Stimulated activated CD4-positive, alpha-beta T cell treated with anti-CD3 and anti-CD28 coated beads, Interleukin-4, amount 100 ng/mL, for 48 hours (primary cell): ENCODE measurements around the gene HSH2D.
"Not testable (repeated sequence)": the region's sequence is repeated elsewhere in the genome, so short reads cannot be mapped to it uniquely, and the experiment has no call there.

ENCODE experiments used
- DNase-seq, 2 donors: peaks; one replicate each; pipeline ENCODE4 v3.0.0-alpha.2; 2020; ENCODE audit warnings: low read depth in 2 of 2

The HSH2D gene

DNA sequence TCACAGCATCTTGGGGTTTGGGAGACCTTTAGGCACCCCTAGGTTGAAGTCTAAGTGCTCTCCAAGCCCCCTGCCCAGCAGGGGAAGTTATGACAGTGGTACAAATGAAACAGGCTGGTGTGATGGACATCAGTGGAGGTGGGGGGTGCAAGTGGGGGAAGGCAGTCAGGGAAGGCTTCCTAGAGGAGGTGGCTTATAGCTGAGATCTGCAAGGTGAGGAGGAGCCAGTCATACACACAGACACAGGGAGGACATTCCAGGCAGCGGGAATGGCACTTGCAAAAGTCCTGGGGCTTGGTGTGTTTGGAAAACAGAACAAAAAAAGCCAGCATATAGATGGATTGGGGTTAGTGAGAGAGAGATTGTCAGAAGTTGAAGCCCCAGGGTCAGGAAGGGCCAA is 11.6 kb downstream of the HSH2D start:
- no peak for DNase-seq

GRCh38 chr19:16156904-16157303 is 13.4 kb downstream of the HSH2D start:
- no peak for DNase-seq

DNA sequence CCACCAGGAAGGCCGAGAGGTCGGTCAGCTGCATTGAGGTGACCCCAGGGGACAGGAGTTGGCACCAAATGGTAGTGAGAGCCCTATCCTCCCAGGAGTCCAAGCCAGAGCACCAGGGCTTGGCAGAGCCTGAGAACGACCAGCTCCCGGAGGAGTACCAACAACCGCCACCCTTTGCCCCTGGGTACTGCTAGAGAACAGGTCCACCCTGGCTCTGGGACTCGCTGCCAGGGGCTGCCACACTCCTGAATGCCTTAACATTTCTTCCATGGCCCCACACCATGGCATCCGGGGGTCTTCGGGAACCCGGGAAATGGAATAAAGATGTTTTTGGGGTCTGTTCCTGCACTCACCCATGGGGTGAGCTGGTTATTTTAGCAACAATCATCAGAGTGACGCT is 14.1 kb downstream of the HSH2D start:
- DNase-seq: no peak

DNA sequence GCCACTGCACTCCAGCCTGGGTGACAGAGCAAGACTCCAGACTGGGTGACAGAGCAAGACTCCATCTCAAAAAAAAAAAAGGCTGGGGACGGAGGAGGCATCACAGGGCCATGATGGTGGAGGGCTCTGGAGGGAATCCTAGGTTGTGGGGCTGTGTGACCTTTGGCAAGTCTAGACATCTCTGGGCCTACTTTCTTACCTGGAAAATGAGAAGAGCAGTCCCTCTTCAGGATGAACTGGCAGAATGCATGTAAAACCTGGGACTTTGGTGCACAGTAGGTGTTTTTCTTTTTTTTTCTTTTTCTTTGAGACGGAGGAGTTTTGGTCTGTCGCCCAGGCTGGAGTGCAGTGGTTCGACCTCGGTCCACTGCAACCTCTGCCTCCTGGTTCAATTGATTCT is 16.2 kb downstream of the HSH2D start:
- DNase-seq: no peak

DNA sequence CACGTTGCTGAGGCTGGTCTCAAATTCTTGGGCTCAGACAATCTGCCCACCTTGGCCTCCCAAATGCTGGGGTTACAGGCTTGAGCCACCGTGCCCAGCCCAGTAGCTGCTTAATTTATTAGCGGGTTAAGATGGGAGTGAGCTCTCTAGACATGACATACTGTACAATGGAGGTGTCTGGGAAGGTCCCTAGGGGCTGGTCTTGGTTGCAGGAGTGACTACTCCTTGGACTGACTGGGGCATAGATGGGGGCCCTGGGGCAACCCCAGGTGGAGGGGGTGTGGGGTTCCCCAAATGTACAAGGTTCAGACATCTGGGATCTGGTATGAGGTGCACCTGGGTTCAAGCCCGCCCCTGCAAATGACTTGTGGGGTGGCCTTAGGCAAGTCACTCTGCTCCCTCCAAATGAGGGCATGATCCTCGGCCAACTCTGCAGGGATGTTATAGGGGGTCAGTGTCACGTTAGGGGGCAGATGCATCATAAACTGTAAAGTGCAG is 17.0 kb downstream of the HSH2D start:
- no peak for DNase-seq

GRCh38 chr19:16160943-16161560 is 17.6 kb downstream of the HSH2D start:
- DNase-seq: peak; percentile 40 to 50

DNA sequence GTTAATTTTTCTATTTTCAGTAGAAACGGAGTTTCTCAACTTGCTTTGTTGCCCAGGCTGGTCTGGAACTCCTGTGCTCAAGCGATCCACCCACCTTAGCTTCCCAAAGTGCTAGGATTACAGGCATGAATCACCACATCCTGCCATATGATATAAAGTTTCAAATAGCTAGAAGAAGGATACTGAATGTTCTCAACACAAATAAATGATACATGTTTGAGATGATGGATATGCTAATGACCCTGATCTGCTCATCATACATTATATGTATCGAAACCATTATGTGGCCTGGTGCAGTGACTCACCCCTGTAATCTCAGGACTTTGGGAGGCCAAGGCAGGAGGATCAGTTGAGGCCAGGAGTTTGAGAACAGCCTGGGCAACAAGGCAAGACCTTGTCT is 18.4 kb downstream of the HSH2D start:
- DNase-seq: peak; percentile 29 to 33

DNA sequence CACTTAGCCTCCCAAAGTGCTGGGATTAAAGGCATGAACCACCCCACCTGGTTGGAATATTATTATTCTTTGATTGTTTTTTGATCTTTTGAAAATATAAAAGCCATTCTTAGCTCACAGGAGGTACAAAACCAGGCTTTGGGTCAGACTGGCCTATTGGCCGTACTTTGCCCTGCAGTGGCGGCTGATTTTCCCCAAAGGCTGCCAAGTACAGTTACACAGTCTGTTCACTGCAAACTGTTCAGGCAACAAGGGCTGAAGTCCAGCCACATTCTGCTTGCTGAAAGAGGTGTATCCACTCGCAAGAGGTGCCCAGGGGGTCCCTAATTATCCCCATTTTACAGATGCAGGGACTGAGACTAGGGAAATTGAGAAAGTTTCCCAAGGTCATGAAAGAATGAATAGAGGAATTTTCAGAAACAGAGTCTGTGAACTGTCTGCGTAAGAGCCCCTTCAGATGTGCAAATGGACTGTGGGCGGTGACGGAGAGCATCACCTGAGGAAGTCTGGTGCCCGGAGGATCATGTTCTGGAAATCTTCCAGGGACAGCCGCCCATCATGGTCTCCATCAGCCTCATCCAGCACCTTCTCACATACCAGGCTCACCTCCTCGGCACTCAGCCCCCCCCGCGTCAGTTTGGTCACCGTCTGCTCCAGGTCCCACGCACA is 20.9 kb downstream of the HSH2D start:
- DNase-seq: no peak

- DNase-seq: no peak
Observed at GRCh38 chr19:16166417-16166816, 22.9 kb downstream of the HSH2D start.

GRCh38 chr19:16167055-16167454 is 23.6 kb downstream of the HSH2D start:
- DNase-seq: no peak

- no peak for DNase-seq
Observed at GRCh38 chr19:16168465-16169081, 25.1 kb downstream of the HSH2D start.

GRCh38 chr19:16170134-16170533 is 26.6 kb downstream of the HSH2D start:
- DNase-seq: no peak

- DNase-seq: no peak
Observed at GRCh38 chr19:16175954-16176353, 32.5 kb downstream of the HSH2D start.

DNA sequence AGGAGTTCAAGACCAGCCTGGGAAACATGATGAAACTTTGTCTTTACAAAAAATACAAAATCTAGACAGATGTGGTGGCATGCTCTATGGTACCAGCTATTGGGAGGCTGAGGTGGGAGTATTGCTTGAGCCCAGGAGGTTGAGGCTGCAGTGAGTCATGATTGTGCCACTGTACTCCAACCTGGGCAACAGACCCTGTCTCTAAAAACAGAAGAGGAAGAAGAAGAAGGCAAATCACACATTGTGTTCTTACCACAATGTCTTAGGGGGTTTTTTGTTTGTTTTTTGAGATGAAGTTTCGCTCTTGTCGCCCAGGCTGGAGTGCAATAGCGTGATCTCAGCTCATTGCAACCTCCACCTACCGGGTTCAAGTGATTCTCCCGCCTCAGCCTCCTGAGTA is 35.4 kb downstream of the HSH2D start:
- not testable (repeated sequence) for DNase-seq

GRCh38 chr19:16180611-16181010 is 37.1 kb downstream of the HSH2D start:
- DNase-seq: no peak

GRCh38 chr19:16184665-16185122 is 41.2 kb downstream of the HSH2D start:
- no peak for DNase-seq

DNA sequence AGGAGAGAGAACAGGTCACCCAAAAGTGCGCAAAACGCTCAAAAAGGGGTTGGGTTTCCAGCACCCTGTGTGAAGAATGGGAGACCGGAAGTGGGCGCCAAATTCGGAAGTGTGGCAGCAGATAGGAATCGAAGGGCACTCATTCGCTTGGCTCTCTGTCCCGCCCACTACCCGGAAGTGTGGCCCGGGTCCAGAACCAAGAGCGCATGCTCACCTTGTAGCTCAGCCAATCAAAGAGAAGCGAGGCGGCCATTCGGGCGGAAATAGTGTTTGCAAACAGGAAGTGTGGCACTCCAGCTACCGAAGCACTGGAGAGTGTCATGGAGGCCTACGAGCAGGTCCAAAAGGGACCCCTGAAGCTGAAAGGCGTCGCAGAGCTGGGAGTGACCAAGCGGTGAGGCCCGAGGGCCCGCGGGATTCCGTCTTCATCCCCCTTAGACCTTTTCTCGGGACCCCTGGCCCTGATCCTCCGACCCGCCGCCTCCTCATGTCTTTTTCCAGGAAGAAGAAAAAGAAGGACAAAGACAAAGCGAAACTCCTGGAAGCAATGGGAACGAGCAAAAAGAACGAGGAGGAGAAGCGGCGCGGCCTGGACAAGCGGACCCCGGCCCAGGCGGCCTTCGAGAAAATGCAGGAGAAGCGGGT is 41.8 kb downstream of the HSH2D start, which contains the start of gene FAM32A:
FAM32A (plus strand) TSS at position 288 of the 645 bp plus-strand sequence; CDS start at position 321, 33 bp downstream.
- DNase-seq: peak; percentile 96 to 98

DNA sequence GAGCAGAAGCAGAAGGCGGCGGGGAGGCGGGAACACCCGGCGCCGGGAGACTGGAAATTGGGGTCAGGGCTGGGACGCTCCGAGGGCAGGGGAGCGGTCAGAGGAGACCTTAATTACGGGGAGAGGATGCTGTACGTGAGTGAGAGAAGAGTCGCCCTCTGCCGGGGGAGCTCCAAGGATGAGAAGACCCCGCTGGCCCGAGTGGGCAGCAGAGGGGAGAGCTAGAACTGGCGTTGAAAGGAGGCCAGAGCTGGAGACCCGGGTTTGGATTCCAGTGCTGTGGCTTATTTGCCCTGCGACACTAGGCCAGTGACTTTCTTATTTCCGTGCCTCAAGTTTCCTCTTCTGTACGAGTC is 42.3 kb downstream of the HSH2D start:
- DNase-seq: peak; percentile 27 to 28

DNA sequence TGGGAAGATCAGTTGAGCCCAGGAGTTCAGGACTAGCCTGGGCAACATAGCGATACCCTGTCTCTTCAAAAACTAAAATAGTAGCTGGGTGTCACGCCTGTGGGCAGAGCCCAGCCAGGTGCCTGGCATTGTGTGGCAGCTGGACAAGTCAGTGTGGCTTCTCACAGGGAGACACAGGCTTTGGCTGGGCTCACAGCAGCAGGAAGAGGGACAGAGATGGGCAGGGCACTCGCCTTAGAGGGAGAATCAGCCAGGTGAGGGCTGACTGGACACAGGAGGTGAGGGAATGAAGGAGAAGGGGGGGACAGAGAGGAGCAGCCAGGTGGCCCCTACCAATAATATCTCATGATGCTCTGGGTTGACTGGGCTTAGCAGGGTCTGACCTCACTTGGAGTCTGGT is 45.0 kb downstream of the HSH2D start:
- DNase-seq: no peak

GRCh38 chr19:16190198-16190597 is 46.7 kb downstream of the HSH2D start:
- no peak for DNase-seq

- DNase-seq: no peak
Observed at GRCh38 chr19:16190736-16191135, 47.3 kb downstream of the HSH2D start.

DNA sequence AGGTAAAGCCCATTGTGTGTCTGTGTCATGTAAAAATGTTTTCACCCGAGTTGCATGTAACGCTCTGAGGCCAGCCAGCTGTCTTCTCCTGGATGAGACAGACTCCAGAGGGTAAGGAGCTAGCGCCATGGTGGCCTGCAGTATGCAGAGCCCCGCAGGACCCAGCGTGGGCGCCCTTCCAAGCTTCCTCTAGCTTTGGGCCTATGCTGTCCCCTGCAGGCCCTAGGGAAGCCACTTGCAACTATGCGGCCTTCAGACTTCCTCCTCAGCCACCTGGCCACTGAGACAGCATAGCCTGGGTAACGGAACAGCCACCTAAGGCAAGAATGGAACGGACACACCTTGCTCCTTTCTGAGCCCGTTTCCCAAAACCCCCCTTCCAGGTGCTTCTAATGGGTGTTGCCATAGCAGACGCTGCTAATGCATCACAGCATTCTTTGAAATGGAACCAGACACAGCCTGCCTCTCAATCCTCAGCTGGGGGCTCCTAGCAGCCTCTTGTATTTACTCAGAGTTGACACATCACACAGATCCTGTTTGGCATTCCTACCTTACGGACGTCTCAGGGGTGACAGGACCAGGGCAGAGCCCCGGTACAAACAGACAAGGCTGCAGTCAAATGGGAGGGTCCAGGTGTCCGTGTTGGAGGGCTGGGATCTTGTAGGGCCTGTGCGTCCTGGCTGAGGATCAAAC is 47.9 kb downstream of the HSH2D start:
- no peak for DNase-seq
